ENCODE results near the gene GNPTG. TPM values are rescaled to one million over a fixed set of nuclear protein-coding genes. Genes with fewer than 3 reads are reported as not detected.
A peak's percentile ranks its signal among the peaks of the same experiment; 100 is the strongest.

Gene GNPTG
- total RNA-seq, 1 experiment from 2014 or later = 37.3 TPM

GRCh38 chr16:1332618-1333148, 19.0 kb upstream of the GNPTG start:
- Histone ChIP-seq H3K4me3 (ENCODE audit: low read depth, low read length) (no peak overlapping the region), H3K36me3 (ENCODE audit: control insufficient read depth, insufficient read depth, low read length) (no peaks in the 10 kb centered on the region), H3K4me1 (peaks cover 4% of the 10 kb centered on the region; the same call in 1 of the 2 replicates), H3K9me3 (no peaks in the 10 kb centered on the region), H3K27me3 (replicated peaks; ENCODE audit: control insufficient read depth, insufficient read depth, low read length) (no peaks in the 10 kb centered on the region; the same call in 1 of the 2 replicates)
- Mint-ChIP-seq H3K4me3 (ENCODE audit: unreplicated experiment) (peak overlapping the region; percentile 52), H3K9me3 (ENCODE audit: unreplicated experiment) (no peaks in the 10 kb centered on the region), H3K4me1 (ENCODE audit: low read depth, unreplicated experiment) (no peaks in the 10 kb centered on the region), H3K27ac (ENCODE audit: unreplicated experiment) (no peak overlapping the region), H3K36me3 (ENCODE audit: insufficient read depth, unreplicated experiment) (no peaks in the 10 kb centered on the region), H3K27me3 (ENCODE audit: insufficient read depth, unreplicated experiment) (no peaks in the 10 kb centered on the region)
- DNase-seq = no peak
- ChIA-PET POLR2A (no interaction called here), CTCF (interaction anchor here (0.9 kb wide), 1 partner anchor 10 kb away, joined by 5 read pairs; no protein-coding TSS in a partner anchor)
- BruUV-seq (replicated peaks) = no TSS peak
- intact Hi-C loops (cut with micrococcal nuclease; ENCODE audit: unreplicated experiment) = no loop called here
- no peak for TF ChIP-seq CTCF (IDR thresholded peaks at IDR 0.05; ENCODE audit: insufficient read depth in 1 of 2, low read depth in 1 of 2, low read length in 1 of 2, severe bottlenecking in 1 of 2, unreplicated experiment in 1 of 2)

GRCh38 chr16:1333149-1333812, 18.4 kb upstream of the GNPTG start, which contains the start of gene BAIAP3:
TSS of gene BAIAP3 (plus strand) at chr16:1333645. CDS start at chr16:1338550, 4,905 bp downstream.
- Histone ChIP-seq H3K4me3 (ENCODE audit: low read depth, low read length) (peak within 1 kb of the TSS; percentile 19), H3K4me1 (peaks cover 4% of the 10 kb centered on the region; the same call in 1 of the 2 replicates), H3K27me3 (replicated peaks; ENCODE audit: control insufficient read depth, insufficient read depth, low read length) (no peaks in the 10 kb centered on the region; the same call in 1 of the 2 replicates), H3K9me3 (no peaks in the 10 kb centered on the region), H3K36me3 (ENCODE audit: control insufficient read depth, insufficient read depth, low read length) (no peaks in the 10 kb centered on the region)
- DNase-seq = peak in 1 of 2 experiments; percentile 40
- no peaks in the 10 kb centered on the region for H3K27me3 Mint-ChIP-seq (ENCODE audit: insufficient read depth, unreplicated experiment)
- H3K9me3 Mint-ChIP-seq (ENCODE audit: unreplicated experiment) = no peaks in the 10 kb centered on the region
- no peak for TF ChIP-seq CTCF (IDR thresholded peaks at IDR 0.05; ENCODE audit: insufficient read depth in 1 of 2, low read depth in 1 of 2, low read length in 1 of 2, severe bottlenecking in 1 of 2, unreplicated experiment in 1 of 2)
- CTCF ChIA-PET = no interaction called here
- H3K36me3 Mint-ChIP-seq (ENCODE audit: insufficient read depth, unreplicated experiment) = no peaks in the 10 kb centered on the region
- no TSS peak for BruUV-seq (replicated peaks)
- peak within 1 kb of the TSS; percentile 52 for H3K4me3 Mint-ChIP-seq (ENCODE audit: unreplicated experiment)
- intact Hi-C loops (cut with micrococcal nuclease; ENCODE audit: unreplicated experiment) = no loop called here
- POLR2A ChIA-PET = no interaction called here
- no peaks in the 10 kb centered on the region for H3K4me1 Mint-ChIP-seq (ENCODE audit: low read depth, unreplicated experiment)
- H3K27ac Mint-ChIP-seq (ENCODE audit: unreplicated experiment) = no peak within 1 kb of the TSS

- peaks cover 1% of the 10 kb centered on the region; the same call in 1 of the 2 replicates for H3K27me3 ChIP-seq (replicated peaks; ENCODE audit: control insufficient read depth, insufficient read depth, low read length)
- Mint-ChIP-seq H3K4me1 (ENCODE audit: low read depth, unreplicated experiment) (no peaks in the 10 kb centered on the region), H3K9me3 (ENCODE audit: unreplicated experiment) (no peaks in the 10 kb centered on the region), H3K27ac (ENCODE audit: unreplicated experiment) (no peak overlapping the region), H3K4me3 (ENCODE audit: unreplicated experiment) (no peak overlapping the region), H3K27me3 (ENCODE audit: insufficient read depth, unreplicated experiment) (no peaks in the 10 kb centered on the region), H3K36me3 (ENCODE audit: insufficient read depth, unreplicated experiment) (no peaks in the 10 kb centered on the region)
- no TSS peak for BruUV-seq (replicated peaks)
- ChIA-PET POLR2A (no interaction called here), CTCF (no interaction called here)
- H3K36me3 ChIP-seq (ENCODE audit: control insufficient read depth, insufficient read depth, low read length) = no peaks in the 10 kb centered on the region
- H3K9me3 ChIP-seq = no peaks in the 10 kb centered on the region
- DNase-seq = no peak
- peaks cover 4% of the 10 kb centered on the region; the same call in 1 of the 2 replicates for H3K4me1 ChIP-seq
- intact Hi-C loops (cut with micrococcal nuclease; ENCODE audit: unreplicated experiment) = no loop called here
- H3K4me3 ChIP-seq (ENCODE audit: low read depth, low read length) = peak overlapping the region; percentile 19
- TF ChIP-seq CTCF (IDR thresholded peaks at IDR 0.05; ENCODE audit: insufficient read depth in 1 of 2, low read depth in 1 of 2, low read length in 1 of 2, severe bottlenecking in 1 of 2, unreplicated experiment in 1 of 2) = no peak
These were observed 17.7 kb upstream of the GNPTG start for GRCh38 chr16:1333854-1334700.
